Hypothalamus (tissue), 51 donors: ENCODE results near the gene HSPA9.
A peak's percentile ranks its signal among the peaks of the same experiment; 100 is the strongest.

Experiments
- DNase-seq, 51 donors: peaks; one replicate each; lab custom pipeline; 2025; lab: John Stamatoyannopoulos, UW

Gene HSPA9

DNA sequence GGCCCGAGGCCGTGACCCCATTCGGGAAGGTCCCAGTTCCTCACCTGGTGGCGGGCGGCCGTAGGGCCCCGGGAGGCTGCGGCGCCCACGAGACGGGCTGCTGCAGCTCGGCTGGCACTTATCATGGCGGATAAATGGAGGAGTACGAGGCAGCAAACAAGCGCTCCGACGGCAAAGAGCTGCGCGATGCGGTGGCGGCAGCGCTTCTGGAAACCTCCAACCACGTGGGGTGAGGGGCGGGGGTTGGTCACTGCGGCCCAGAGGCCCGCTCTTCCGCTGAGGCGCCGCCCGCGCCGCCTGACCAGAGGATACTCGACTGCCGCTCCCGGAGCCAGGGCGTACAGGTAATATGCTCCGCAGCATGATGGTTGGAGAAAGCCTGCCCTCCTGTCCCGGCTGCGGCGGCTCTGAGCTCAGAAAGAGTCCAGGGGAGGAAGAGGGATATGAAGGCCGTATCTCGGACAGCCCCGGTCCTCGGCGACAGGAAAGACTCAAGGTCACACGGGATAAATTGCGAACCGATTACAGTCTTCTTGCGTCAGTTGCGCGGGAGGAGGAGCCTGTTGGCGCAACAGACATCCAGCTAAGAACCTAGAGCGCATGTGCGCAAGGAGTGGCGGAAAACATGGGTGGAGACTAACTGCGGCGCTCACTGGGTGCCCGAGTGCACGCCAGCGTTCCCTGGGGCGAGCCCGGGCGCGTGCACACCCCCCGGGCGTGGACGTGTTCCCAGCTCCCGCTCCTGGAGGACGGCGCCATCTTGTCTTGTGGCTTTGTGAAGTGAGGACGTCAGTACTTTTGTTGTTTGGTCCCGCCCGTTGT, at the start of gene HSPA9:
TSS of gene HSPA9 (minus strand) at position 208 of the 822 bp plus-strand sequence. CDS start at position 125, 83 bp downstream.
- DNase-seq, result peak; percentile 91 to 100 (median 98)

DNA sequence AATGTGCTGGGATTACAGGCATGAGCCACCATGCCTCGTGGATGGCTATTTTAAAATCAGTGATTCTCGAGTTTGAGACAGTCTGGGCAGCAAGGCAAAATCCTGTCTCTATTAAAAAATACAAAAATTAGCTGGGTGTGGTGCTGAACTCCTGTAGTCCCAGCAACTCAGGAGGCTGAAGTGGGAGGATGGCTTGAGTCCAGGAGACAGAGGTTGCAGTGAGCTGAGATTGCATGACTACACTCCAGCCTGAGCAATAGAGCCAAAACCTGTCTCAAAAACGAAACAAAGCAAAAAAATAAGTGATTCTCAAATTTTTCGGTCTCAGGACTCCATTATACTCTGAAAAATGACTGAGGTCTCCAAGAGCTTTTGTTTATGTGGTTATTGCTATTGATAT, 47.9 kb upstream of the HSPA9 start:
- DNase-seq, result no peak

DNA sequence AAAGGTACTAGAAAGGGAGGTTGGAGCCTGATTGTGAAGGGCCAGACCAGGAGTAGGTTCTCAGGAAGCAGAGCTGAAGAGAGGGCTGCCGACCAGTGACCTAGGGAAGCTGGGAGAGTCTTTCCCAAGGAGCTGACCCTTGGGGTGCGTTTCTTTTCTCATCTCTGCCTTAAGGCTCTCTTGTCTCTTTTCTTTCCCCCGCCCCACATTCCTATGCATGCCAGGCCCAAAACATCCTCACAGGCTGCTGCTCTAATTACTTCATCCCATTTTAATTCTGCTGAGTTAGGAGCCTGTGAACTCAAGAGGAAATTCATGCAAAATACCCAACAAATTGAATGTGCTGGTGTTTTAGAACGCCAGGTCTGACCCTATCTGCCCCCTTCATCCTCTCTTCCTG, 46.9 kb upstream of the HSPA9 start:
- DNase-seq, result no peak

DNA sequence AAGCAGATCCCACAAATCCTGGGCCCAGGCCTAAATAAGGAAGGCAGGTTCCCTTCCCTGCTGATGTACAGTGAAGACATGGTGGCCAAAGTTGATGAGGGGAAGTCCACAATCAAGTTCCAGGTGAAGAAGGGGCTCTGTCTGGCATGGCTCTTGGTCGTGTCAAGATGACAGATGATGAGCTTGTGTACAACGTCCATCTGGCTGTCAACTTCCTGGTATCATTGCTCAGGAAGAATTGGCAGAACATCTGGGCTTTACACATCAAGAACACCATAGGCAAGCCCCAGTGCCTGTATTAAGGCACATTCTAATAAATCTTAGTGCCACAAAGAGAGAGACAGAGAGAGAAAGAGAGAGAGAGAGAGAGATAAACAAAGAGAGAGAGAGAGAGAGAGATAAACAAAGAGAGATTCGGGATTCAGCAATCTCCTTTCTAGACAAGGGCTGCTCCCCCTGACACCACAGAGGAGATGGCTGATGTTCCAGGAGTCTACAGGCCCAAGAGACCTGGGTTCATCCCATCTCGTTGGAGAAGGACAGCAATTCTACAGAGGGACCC, 45.5 kb upstream of the HSPA9 start:
- no peak for DNase-seq

DNA sequence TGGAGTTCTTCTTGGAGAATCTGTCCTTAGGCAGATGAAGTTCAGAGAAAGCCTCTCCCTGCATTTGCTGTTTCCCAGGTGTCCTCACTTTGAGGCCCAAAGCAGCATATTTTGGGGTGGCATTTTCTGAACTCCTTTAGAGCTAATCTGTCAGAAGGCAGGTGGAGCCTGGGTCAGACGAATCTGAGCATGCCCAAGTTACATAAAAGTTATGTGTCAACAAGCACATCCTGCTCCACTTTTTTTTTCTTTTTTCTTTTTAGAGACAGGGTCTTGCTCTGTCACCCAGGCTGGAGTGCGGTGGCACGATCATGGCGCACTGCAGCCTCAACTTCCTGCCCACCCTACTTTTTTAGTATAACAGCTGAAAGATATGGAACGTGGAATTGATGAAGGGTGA, 41.3 kb upstream of the HSPA9 start:
- no peak for DNase-seq

DNA sequence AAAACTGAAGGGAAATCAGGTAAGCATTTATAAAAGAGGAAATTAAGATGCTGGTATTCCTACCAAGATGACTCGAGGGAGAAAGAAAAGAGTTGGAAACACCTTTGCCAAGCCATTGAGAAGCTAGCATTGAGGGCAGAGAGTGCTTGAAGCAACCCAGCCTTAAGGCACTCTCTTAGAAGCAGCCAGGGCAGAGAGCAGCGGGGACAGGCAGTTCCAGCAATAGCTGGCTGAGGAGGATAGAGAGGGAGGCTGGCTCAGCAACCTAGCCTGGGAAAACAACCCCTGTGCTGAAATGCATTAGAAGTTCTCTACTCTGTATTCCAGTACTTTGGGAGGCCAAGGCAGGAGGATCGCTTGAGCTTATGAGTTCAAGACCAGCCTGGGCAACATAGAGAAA, 40.3 kb upstream of the HSPA9 start:
- DNase-seq, result peak in 6 of 51 donors; percentile 10 to 19 (median 12)

DNA sequence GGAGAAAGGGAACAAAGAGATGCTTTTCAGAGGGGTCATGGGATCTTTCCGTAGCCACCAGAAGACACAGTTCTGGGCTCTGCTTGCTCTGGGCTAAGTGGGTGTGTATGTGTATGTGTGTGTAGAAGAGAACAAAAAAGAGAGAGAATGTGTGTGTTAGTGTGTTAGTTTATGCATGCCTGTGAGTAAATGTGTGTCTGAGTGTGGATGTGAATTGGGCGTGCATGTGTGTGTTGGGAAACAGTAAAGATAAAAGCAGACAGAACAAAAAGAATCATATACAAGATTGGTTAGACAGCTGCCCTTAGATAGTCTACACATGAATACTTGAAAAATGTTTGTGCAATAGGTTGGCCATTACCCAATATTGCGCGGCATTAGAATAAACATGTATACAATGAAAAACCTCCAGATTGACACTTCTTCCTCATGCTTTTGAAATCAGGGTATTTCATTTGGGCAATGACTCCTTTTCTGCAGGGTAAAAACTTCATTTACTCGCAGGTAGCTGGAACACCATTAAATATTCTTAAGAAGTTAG, 36.5 kb upstream of the HSPA9 start:
- DNase-seq, result peak in 2 of 51 donors; percentile 61 to 70

DNA sequence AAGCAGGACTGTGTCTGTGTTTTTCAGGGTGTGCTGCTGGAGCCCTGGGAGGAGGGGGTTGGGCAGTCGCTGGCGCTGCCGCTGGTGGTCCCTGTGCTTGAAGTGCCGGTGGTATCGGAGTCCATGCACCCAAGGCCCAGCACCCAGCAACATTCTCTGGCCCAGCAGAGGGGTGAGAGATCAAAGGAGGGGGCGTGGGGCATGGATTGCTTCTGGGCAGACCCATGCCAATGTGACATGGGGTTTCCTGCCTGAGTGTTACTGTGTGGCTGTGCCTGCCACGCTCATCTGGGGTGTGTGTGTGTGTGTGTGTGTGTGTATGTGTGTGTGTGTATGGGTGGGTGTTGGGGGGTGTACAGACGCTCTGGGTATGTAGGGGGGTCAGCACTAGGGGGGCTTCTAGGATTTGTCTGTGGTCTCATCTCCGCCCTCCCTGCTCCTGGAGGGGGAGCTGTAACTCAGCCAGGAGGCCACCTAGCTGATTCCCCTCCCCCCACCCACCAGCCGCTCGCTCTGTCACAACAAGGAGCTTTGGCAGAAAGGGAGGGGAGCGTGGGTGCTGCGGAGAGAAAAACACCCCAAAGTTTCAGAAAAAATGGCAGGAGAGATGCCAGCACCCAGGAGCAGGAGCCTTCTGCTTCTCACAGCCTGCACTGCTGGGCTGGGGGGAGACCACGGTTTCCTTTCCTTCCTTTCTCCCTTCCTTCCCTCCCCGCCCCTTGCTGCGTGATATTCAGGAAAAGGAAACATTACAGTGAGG, 35.9 kb upstream of the HSPA9 start:
- peak in 42 of 51 donors; percentile 28 to 90 (median 60) for DNase-seq

DNA sequence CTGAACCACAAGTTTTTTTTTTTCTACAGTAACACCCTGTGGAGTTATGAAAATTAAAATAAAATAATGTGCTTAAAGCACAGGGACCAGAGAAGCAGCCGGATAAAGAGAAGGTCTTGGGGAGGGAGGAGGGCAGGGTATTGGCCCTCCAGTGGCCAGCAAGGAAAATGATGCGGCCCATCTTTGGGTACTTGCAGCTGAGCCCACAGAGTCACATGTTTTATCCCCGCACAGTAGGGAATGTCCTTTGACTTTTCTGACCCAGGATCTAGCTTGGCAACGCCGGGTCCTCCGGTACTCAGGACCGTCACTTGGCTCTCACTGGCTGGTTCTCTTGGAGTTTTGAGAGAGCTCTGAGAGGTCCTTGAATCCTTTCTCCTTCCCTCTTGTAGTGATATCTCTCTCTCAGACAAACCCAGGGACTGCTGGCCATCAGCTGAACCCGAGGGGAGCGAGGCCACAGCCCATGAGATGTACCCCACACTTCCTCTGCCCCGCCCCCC, 35.3 kb upstream of the HSPA9 start:
- peak in 22 of 51 donors; percentile 15 to 87 (median 48) for DNase-seq

DNA sequence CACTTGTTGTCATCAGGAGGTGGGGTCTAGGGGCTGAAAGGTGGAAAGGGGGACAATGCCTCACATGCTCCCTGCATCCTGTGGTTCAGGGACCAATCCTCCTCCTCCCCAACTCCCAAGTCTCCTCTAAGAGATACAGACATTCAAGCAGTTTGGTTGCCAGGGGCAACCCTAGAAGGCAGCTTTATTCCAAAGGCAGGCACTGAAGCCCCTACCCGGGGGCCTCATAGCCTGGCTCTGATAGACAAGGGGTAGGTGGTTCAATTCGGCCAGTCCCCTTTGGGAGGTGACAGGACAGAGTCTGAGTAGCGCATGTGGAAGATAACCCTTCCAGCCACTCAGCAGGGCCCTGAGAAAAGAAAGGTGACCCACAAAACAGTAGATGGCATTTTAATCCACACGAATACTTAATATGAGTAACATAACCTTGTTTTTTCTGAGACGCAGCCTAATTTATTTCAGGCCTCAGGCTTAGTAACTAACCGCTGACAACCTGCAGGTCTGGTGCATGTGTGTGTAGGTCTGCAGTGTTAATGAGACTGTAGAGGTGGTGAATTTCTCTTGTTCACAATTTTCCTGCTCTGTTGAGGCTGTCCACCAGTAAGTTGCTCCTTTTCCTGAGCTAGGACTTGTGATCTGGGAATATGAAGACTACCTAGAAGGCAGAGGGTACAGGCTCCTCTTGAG, 31.3 kb upstream of the HSPA9 start:
- peak in 2 of 51 donors; percentile 21 to 41 for DNase-seq

DNA sequence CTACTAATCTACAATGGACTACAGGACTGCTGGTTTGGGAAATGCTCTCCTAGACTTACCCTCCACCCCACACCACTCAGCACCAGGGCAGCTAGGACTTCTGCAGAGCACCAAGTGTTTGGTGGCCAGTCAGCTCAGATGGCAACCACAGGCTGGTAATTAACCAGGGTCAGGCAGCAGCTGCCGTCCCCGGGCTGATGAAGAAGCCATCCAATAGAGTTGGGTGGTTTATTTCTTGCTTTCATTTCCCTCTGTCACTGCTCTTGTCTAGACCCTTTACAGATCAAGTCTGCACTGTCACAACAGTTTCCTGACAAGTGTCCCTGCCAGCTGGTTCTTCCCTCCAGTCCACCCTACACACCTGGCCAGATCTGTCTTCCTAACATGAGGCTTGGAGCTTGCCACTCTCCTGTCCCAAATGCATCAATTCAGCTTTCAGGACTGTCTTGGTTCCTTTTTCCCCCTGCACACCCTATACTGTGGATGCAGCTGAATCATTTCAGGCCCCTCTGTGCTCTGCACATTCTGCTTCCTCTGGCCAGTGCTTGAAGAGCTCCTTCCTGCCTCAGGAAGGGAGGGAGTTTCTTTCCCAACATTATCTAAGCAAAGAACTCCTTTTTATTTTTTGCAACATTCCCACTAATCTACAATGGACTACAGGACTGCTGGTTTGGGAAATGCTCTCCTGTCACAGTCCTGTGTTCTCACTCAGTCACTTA, 30.2 kb upstream of the HSPA9 start:
- DNase-seq, result no peak

DNA sequence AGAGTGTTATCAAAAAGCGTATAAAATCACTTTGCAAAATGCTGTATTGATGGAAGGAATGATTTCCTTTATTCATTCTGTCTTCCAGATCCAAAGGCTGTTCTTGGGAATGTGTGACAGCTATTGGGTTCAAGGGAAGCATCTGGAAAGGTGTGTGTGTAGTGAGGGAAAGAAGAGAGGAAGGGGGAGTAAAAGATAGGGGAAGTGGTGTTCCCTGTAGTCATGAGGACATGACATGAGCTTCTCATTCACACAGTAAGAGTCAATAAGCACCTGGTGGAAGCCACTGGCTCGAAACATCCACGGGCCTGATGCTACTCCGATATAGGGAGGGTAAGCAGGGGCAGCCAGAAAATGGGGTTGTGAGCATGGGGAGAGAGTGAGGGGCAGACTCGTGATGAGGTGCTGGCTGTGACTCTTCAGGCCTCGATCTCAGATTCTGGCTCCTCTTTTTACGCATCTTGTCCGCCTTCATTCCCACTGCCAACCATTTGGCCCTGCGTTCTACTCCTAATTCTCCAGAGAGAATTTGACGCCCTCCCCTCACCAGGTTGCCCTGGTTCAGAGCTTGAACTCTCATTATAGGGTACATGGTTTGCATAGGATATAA, 29.1 kb upstream of the HSPA9 start:
- DNase-seq, result no peak

DNA sequence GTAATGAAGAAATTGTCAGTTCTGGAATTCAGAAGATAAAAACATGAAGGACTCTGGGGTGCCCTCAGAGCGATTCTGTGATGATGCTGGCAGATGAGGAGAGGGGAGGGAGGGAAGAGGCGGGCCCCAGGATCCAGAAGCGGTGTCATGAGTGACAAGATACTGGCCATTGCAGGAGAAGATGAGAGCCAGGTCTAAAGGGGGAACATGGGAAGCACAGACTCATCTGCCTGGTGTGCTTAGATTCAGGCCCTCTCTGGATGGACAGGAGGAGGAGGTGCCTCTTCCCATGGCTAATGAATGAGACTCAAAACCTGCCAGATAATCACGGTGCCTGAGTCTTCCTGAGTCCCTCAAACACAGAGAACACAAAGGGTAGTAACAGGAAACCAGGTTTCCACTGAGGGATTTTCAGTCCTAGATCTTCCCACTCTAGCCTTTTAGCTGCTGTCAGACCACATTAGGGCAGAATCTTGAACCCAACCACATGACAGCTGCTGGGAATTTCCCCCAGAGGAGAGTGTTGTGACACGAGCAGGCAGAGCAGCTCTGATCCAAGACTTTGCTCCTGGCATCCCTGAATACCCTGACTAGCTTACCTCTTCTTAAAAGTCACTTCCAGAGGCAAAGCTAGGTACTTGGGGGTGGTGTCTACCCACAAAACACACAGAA, 28.2 kb upstream of the HSPA9 start:
- DNase-seq, result no peak

DNA sequence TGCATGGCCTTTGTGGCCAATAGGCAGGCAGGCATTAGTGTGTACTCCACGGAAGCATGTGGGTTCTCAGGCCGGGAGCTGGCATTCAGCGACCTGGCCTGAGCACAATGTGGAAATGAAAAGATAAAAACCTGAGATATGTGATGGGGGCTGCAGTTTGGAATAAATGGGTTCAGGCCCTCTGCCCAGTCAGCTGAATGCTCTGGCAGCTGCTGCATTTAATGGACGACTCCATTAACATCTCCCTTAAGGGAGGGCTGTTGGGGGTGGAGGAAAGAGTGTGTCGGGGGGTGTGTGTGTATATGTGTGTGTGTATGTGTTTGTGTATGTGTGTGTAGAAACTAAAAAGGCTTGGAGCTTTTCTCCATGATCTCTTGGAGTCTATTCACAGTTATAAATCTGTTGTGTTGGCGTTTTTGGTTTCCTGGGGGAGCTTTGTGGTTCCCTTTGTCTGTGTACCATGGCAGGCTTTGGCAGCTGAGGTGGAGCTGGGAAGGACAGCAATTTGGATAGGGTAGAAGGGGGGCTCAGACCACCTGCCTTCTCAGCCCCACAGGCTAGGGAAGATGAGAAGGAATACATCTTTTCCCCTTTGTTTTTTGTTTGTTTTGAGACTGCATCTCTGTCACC, 27.3 kb upstream of the HSPA9 start:
- DNase-seq, result no peak

DNA sequence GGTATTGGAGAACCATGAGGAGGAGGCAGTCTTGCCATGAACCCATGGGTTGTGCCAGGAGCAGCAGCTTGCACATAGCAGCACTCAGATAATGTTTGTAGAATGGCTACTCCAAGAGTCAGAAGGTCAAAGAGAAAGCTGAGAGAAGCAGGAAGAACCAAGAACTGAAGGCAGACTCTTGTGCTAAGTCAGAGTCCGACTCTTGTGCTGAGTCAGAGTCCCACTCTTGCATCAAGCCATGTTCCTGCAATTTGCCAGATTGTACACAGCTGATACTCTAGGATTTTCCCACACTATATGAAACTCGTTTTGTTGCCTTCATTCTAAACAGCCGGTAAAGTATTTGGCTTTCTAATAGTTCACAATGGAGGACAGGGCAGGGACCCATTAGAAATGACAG, 26.2 kb upstream of the HSPA9 start:
- DNase-seq, result peak in 2 of 51 donors; percentile 10 to 48

DNA sequence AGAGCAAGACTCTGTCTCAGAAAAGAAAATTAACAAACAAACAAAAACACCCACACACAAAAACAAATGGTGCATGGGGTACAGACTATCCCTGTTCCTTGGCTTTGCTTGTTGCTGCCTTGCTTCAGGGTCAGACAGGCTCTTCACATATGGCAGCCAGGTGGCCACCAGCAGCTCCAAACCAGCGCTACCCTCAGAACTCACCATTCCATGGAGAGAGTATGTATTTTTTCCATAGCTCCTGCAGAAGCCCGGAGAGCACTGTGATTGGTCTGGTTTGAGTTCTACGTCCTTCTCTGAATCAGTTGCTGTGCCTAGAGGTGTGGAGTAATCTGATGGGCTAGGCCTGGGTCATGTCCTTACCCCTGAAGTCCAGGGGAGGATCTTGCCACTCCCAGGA, 25.2 kb upstream of the HSPA9 start:
- DNase-seq, result no peak

DNA sequence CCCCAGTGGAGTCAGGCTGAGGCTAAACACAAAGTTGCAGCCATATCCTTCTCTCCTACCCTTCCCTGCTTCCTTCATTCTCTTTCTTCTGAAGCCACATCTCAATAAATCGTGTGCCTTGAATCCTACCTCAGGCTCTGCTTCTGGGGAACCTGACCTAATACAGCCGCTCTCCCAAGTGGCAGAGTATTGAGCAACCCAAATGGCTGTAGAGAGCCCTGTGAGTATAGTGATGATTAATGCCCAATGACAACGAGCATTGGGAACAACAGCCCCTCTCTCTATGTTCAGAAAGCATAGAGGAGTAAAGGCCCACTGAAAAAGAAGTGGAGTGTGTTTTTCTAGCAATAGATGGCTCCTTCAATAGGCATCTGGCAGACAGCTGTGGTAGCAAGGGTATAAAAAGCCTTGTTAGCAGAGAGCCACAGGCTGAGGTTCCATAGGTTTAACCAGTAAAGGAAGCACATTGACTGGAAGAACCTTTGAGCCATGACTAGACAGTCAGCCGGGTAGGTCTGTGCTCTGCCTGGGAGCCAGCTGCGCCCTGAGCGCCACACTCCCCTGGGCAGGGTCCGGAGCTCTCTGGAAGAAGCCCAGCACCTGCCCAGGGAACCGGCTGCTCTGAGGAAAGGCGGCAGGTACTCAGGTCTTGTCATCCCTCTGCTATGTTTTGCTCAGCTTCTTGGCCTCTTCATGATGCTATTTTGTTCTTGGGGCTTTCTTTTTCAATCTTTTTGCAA, 22.6 kb upstream of the HSPA9 start:
- DNase-seq, result no peak
